ENCODE data around the gene SYCE3.

Gene SYCE3

DNA sequence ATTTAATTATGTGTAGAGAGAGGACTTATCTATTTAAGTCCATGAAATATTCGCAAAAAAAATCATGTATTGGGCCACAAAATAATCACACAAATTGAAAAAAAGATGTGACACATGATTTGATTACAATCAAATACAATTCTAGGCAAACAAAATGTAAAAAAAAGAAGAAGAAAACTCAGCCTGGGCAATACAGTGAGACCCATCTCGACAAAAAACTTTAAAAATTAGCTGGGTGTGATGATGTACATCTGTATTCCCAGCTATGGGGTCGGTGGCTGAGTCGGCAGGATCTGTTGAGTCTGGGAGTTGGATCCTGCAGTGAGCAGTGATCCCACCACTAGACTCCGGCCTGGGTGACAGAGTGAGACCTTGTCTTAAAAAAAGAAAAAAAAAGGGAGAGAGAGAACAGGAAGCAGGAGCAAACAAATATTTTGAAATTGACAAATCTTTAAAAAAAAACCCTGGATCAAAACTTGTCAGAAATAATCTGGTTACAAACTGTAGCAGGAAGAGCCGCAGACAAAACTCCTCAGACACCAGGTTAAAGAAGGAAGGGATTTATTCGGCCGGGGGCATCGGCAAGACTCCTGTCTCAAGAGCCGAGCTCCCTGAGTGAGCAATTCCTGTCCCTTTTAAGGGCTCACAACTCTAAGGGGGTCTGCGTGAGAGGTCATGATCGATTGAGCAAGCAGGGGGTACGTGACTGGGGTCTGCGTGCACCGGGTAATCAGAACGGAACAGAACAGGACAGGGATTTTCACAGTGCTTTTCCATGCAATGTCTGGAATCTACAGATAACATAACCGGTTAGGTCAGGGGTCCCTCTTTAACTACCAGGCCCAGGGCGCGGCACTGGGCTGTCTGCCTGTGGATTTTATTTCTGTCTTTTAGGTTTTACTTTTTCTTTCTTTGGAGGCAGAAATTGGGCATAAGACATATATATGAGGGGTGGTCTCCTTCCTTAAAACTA lies 29.6 kb downstream of the SYCE3 start:
- in situ Hi-C loops (cut with MboI; ENCODE audit: low sequenced_read_pairs), result no loop called here

DNA sequence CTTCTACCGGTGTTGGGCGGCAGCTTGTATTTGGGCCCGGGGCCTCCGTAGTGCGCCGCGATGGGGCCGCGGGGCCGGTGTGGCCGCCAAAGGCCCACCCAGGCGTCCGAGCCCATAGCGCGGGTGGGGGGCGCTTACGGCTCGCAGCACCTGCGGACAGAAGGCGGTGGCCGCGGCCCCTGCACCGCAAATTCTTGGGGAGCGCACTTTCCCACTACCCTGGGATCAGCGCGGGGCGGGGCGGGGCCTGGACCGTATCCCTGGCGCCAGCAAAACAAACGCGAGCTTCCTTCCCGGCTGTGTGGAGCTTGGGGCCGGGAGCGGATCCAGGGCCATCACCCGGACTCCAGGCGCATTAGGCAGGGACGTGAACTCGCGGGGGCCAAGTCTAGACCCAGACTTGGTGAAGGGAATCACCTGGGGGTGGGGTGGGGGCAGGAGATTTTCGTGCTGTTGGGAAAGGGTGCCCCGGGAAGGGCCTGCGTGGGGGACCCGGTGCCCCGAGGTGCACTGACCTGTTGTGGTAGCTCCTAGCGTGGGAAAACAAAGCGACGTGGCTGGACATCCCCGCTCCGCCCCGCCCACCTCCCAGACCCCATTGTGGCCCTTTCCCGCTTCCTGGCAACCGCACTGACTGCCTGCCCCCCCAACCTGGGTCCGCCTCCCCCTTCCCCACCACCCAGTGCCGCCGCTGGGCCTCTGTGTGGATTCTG lies 30.6 kb downstream of the SYCE3 start:
- in situ Hi-C loops (cut with MboI; ENCODE audit: low sequenced_read_pairs), result no loop called here

DNA sequence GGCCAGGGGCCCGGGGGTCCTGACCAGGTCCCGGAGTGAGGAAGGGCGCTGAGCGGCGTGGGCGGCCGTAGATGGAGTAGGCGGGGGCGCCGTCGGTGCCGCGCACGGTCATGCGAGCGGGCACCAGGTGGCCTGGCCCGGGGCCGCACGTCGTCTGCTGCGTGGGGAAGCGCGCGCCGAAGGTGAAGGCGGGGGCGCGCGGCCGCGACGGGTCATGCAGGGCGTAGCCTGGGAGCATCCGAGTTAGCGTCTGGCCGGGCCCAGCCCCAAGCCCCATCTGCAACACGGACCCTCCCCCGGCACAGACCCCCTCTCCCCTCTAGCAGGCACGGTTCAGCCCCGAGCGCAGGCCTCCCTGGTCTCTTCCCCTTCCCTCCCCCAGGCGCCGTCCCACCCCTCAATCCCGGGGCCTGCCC lies 31.2 kb downstream of the SYCE3 start:
- in situ Hi-C loops (cut with MboI; ENCODE audit: low sequenced_read_pairs), result no loop called here

DNA sequence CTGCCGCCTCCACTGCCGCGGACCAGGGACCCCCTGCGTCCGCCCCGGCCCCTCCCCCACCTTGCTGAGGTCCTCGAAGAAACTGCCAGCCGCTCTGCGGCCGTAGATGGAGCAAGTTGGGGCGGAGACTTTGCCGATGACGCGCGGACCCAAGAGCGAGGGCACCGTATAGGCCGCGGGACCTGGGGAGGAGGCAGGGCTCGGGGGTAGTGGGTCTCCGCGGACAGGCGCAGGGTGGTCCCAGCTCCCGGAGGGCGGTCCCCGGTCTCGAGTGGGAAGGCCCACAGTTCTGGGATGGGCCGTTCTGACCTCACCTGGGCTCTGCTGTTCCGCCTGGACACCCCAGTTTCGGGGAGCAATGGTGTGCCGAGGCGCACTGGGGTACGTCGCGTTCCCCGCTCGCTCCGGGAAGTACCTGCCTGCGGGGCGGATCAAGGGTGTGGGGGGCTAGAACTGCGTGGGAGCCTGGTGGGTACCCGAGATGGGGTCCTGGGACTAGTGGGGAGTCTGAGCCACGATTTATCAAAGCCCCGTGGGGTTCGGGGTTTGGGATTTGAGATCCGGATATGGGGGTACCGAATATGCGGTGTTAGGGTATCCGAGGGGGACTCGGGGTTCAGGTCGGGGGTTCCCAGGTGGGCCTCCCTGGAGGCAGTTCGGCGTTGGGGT lies 31.7 kb downstream of the SYCE3 start:
- in situ Hi-C loops (cut with MboI; ENCODE audit: low sequenced_read_pairs), result no loop called here

DNA sequence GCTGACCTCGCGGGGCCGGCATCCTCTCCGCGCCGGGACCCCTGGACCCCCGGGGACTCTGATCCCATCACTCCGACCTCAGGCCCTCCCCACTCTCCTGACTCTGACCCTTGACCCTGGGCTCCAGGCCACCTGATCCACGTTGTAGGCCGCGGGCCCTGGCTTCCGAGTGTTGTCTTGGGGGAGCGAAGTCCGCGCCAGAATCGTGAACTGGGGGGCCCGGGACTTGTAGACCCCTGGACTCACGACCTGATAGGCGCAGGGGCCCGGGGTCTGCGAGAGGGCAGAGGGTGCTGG lies 32.2 kb downstream of the SYCE3 start:
- in situ Hi-C loops (cut with MboI; ENCODE audit: low sequenced_read_pairs), result no loop called here

DNA sequence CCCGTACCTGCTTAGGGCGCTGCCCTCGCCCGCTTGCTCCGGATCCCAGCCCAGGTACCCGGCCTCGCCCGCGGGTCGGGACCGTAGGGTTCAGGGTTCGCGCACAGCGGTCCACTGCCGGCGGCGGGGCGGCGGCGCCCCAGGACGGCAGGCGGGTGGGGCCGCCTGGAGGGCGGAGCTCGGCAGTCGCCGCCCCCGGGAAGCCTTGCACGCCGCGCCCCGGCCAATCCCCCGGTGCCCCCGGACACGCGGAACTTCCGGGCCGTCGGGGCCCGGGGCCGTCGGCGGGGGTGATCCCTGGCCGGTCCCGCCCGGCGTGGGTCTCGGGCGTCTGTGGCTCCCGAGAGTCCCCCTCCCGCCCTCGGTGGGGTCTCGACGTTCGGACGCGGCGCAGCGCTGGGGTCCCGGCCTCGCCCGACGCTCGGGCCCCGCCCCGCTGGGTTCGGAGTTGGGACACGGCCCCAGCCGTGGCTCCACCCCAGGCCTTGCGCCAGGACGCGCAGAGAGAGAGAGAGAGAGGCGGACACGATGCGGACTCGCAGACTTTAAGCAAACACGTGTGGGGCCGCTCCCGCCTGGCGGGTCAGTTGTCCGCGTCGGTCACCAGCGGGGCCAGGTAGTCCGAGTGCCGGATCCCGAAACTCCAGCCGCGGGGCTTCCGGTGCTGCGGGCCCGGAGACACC lies 32.7 kb downstream of the SYCE3 start, which contains the start of gene TYMP:
TYMP (minus strand) TSS at position 116 of the 683 bp plus-strand sequence. CDS start 303 bp downstream, outside the sequence.
- in situ Hi-C loops (cut with MboI; ENCODE audit: low sequenced_read_pairs), result no loop called here

DNA sequence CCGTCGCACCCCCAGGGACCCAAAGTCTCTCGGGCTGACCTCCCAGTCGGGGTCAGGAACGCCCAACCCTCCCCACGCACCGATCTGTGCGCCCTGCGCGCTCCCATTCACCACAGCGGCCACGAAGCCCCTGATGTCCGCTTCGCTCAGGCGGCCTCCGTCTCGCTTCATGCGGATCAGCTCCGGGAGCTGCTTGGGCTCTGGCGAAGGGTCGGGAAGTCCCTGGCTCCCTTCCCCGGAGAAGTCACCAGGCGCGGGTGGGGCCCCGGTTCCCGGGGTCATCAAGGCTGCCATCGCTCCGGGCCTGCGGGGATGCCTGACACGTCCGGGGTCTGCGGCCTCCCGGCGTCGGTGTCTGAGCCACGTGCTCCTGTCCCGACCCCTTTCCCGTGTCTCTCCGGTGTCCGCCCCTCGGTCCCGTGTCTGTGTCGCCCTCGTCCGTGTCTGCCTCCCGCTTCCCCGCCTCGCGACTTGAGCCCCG lies 33.3 kb downstream of the SYCE3 start:
- in situ Hi-C loops (cut with MboI; ENCODE audit: low sequenced_read_pairs), result no loop called here

- in situ Hi-C loops (cut with MboI; ENCODE audit: low sequenced_read_pairs), result no loop called here
Measured at GRCh38 chr22:50528682-50529415, 33.9 kb downstream of the SYCE3 start.

- in situ Hi-C loops (cut with MboI; ENCODE audit: low sequenced_read_pairs), result no loop called here
Measured at GRCh38 chr22:50527921-50528681, 34.6 kb downstream of the SYCE3 start.

- in situ Hi-C loops (cut with MboI; ENCODE audit: low sequenced_read_pairs), result no loop called here
Measured at GRCh38 chr22:50526834-50527801, 35.6 kb downstream of the SYCE3 start.

DNA sequence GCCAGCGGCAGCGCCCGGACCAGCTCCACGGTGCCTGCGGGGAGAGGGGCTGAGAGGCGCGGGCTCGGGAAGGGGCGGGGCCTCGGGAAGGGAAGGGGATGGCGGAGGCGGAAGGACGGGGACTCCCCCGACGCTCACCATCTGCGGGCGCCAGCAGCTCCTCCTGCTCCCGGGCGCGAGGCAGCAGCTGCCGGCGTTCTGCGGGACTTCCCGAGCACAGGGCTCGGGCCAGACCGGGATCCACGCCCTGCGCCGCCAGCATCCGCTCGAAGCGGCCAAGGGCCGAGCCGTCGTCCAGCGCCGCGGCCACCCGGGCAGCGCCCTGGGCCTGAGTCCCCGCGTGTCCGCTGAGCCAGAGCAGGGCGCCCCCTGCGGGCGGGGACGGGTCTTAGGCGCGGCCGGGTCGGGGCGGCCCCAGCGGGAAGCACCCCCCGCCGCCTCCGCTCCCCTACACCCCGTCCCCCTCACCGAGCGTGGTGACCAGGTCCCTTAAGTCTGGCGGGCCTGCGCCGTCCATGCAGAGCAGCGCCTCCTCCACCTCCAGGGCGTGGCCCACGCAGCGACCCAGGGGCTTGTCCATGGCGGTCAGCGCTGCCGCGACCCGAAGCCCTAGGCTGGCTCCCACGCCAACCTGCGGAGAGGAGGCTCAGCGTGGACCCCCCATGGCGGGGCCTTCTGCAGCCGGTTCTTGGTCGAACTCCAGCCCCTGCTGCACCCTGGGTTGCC lies 36.4 kb downstream of the SYCE3 start:
- in situ Hi-C loops (cut with MboI; ENCODE audit: low sequenced_read_pairs), result no loop called here

GRCh38 chr22:50525858-50526107 lies 36.9 kb downstream of the SYCE3 start:
- in situ Hi-C loops (cut with MboI; ENCODE audit: low sequenced_read_pairs), result no loop called here

- in situ Hi-C loops (cut with MboI; ENCODE audit: low sequenced_read_pairs), result no loop called here
Measured at GRCh38 chr22:50525104-50525857, 37.4 kb downstream of the SYCE3 start, which contains the start of gene SCO2. SCO2 (minus strand) TSS chr22:50525598; CDS start chr22:50524411, 1,187 bp downstream.

- in situ Hi-C loops (cut with MboI; ENCODE audit: low sequenced_read_pairs), result no loop called here
Measured at GRCh38 chr22:50524676-50525103, 38.0 kb downstream of the SYCE3 start.

DNA sequence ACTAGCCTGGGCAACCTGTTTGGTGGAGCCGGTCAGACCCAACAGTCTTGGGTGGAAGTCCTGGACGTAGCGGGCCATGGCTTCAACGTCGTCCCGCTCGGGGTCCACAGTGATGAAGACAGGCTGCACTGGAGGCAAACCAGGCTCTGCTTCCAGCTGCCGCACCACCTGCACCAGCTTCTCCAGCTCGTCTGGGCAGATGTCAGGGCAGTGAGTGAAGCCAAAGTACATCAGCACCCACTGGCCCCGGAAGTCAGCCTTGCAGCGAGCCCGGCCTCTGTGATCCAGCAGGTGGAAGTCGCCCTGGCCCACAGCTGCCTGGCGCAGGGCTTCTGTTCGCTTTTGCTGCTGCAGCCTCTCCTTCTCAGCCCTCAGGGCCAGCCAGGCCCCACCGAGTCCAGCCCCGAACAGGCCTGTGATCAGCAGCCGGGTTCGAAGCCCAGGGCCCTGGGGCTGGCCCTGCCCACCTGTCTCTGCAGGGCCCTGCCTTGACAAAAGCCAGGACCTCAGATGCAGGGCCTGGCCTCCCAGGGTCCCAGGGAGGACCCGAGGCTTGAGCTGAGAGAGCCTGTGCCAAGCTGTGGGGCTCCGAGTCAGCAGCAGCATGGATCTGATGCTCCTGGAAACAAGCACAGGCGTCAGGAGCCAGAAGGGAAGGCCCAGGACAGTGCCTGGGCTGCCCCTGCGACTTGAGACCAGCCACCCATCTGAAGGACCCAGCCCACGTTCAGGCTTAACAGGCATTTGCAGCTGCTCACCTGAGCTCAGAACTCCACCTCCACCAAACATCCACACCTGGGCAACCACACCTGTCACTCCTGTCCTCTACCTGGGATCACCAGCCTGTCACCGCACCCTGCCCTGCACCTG lies 38.7 kb downstream of the SYCE3 start:
- in situ Hi-C loops (cut with MboI; ENCODE audit: low sequenced_read_pairs), result no loop called here

DNA sequence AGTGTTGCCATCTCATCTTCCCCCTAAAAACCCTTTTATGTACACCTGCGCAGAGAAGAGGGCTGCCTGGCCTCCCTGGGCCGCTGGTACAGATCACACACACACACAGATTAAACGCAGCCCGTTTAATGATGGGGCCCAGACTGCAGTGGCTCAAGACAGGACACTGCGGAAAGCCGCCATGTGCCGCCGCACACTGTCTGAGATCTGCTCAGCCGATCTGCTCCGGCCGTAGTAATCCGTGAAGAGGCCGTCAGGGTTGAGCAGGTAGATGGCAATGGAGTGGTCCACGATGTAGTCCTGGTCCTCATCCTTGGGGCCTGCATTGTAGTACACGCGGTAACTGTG lies 39.3 kb downstream of the SYCE3 start:
- in situ Hi-C loops (cut with MboI; ENCODE audit: low sequenced_read_pairs), result no loop called here

Measured in HL-60/S4 treated with retinoic acid at 250 ng/mL for 4 days and 3 days (cell line).